Naive thymus-derived CD8-positive, alpha-beta T cell (primary cell): Measurements from ENCODE around the gene RFX2. TPM values are rescaled to one million over a fixed set of nuclear protein-coding genes. Genes with fewer than 3 reads are reported as not detected.

ENCODE experiments used
- ATAC-seq, 2 donors: fragments of 150-1000 bp; cut with Tn5 transposase in 1 of 2; sonication (Bioruptor Pico), chemical (Tn5 transposase) in 1 of 2; 1 replicate in 1 of 2; 2 replicates in 1 of 2; pipeline ENCODE4 v1.10.0; 2021; ENCODE audit warnings: mild to moderate bottlenecking in 2 of 2, moderate library complexity in 2 of 2
- POLR2A ChIA-PET: fragments of 350-600 bp; sonication (Branson Sonifier 250); formaldehyde crosslinking; loops from one replicate; lab custom pipeline; 2021; ENCODE audit warnings: antibody characterized with exemption; lab: Charles Lee
- DNase-seq, 10 donors: peaks; one replicate each; pipeline versions ENCODE4 v3.0.0 to v3.0.0-alpha.2; 2020 to 2022
- H3K27ac Mint-ChIP-seq, 10 donors: one replicate each; pipeline ENCODE4 v1.8.0; 2020 to 2022; ENCODE audit warnings: mild to moderate bottlenecking in 10 of 10, mixed read lengths in 10 of 10, moderate library complexity in 4 of 10, inconsistent platforms in 1 of 10
- H3K27me3 Mint-ChIP-seq, 5 donors: one replicate each; pipeline ENCODE4 v1.8.0; 2021 to 2022; ENCODE audit warnings: mixed read lengths in 5 of 5
- H3K36me3 Mint-ChIP-seq, 3 donors: one replicate each; pipeline ENCODE4 v1.8.0; 2020 to 2022; ENCODE audit warnings: mixed read lengths in 3 of 3, mild to moderate bottlenecking in 2 of 3, inconsistent platforms in 1 of 3
- H3K4me1 Mint-ChIP-seq, 4 donors: one replicate each; pipeline ENCODE4 v1.8.0; 2021 to 2022; ENCODE audit warnings: mixed read lengths in 4 of 4
- H3K4me3 Mint-ChIP-seq, 10 donors: one replicate each; pipeline ENCODE4 v1.8.0; 2020 to 2022; ENCODE audit warnings: mild to moderate bottlenecking in 10 of 10, mixed read lengths in 10 of 10, moderate library complexity in 6 of 10, inconsistent platforms in 1 of 10
- H3K9me3 Mint-ChIP-seq, 9 donors: one replicate each; pipeline ENCODE4 v1.8.0; 2020 to 2022; ENCODE audit warnings: mixed read lengths in 9 of 9, mild to moderate bottlenecking in 3 of 9, inconsistent platforms in 1 of 9, moderate library complexity in 1 of 9
- polyA plus RNA-seq, 3 donors: library from polyadenylated mRNA; unstranded; fragments of 300-500 nt; fragmentation: Illumina TruSeq; gene quantifications; one replicate each; pipeline ENCODE4 v1.2.3, GENCODE V29; 2021
- total RNA-seq, 8 experiments: library from RNA in 2 of 8; stranded (reverse) in 2 of 8; gene quantifications; one replicate each; pipeline ENCODE4 v1.2.3 and lab custom pipeline; 2021 to 2026

The RFX2 gene
- total and polyA plus RNA-seq, 5 experiments from 2014 or later: 4.0 to 10.4 (median 5.9) TPM

- Mint-ChIP-seq H3K27ac (peak overlapping the region; percentile 79 to 100 (median 93)), H3K4me1 (peaks cover 45 to 97% (median 91%) of the 10 kb centered on the region in 4 donors), H3K4me3 (peak overlapping the region in 8 of 10 donors; percentile 0 to 82 (median 68)), H3K27me3 (no peaks in the 10 kb centered on the region), H3K36me3 (peaks cover 0 to 8% (median 0%) of the 10 kb centered on the region in 3 donors), H3K9me3 (no peaks in the 10 kb centered on the region)
- ATAC-seq (no peak), DNase-seq (no peak)
- POLR2A ChIA-PET: interaction anchor here (1.6 kb wide), 1 partner anchor 11 kb away, joined by 5 read pairs; no protein-coding TSS in a partner anchor
Observed at GRCh38 chr19:5958074-5958850, 152.0 kb downstream of the RFX2 start.

- Mint-ChIP-seq H3K36me3 (peaks cover 0 to 8% (median 0%) of the 10 kb centered on the region in 3 donors), H3K27ac (peak overlapping the region in 9 of 10 donors; percentile 55 to 100 (median 72)), H3K27me3 (no peaks in the 10 kb centered on the region), H3K4me1 (peaks cover 45 to 97% (median 91%) of the 10 kb centered on the region in 4 donors), H3K4me3 (peak overlapping the region in 3 of 10 donors; percentile 22 to 48 (median 22)), H3K9me3 (no peaks in the 10 kb centered on the region)
- ATAC-seq (no peak), DNase-seq (no peak)
- POLR2A ChIA-PET: interaction anchor here (1.6 kb wide), 1 partner anchor 10 kb away, joined by 5 read pairs; no protein-coding TSS in a partner anchor
Observed at GRCh38 chr19:5957170-5957569, 153.1 kb downstream of the RFX2 start.

GRCh38 chr19:5956728-5957127 is 153.6 kb downstream of the RFX2 start:
- H3K27me3 Mint-ChIP-seq: no peaks in the 10 kb centered on the region
- peaks cover 0 to 8% (median 0%) of the 10 kb centered on the region in 3 donors for H3K36me3 Mint-ChIP-seq
- DNase-seq (no peak), ATAC-seq (no peak)
- no peaks in the 10 kb centered on the region for H3K9me3 Mint-ChIP-seq
- H3K4me3 Mint-ChIP-seq: peak overlapping the region in 1 of 10 donors; percentile 48
- H3K4me1 Mint-ChIP-seq: peaks cover 42 to 97% (median 91%) of the 10 kb centered on the region in 4 donors
- peak overlapping the region in 8 of 10 donors; percentile 52 to 100 (median 76) for H3K27ac Mint-ChIP-seq
- POLR2A ChIA-PET: interaction anchor here (1.6 kb wide), 1 partner anchor 9 kb away, joined by 5 read pairs; no protein-coding TSS in a partner anchor

- H3K4me3 Mint-ChIP-seq: peak overlapping the region in 2 of 10 donors; percentile 12 to 14
Observed at GRCh38 chr19:5956323-5956722, 154.0 kb downstream of the RFX2 start.

GRCh38 chr19:5955636-5955935 is 154.7 kb downstream of the RFX2 start:
- ATAC-seq: no peak
- POLR2A ChIA-PET: interaction anchor here (3.6 kb wide), 1 partner anchor 12 kb away, joined by 8 read pairs; no protein-coding TSS in a partner anchor
- Mint-ChIP-seq H3K9me3 (no peaks in the 10 kb centered on the region), H3K4me3 (no peak overlapping the region), H3K36me3 (peaks cover 0 to 8% (median 0%) of the 10 kb centered on the region in 3 donors), H3K27ac (peak overlapping the region in 6 of 10 donors; percentile 31 to 100 (median 61)), H3K27me3 (no peaks in the 10 kb centered on the region), H3K4me1 (peaks cover 50 to 97% (median 91%) of the 10 kb centered on the region in 4 donors)
- DNase-seq: no peak

More at GRCh38 chr19:5956323-5956722, 154.0 kb downstream of the RFX2 start:
- no peaks in the 10 kb centered on the region for H3K27me3 Mint-ChIP-seq
- DNase-seq (no peak), ATAC-seq (no peak)
- H3K9me3 Mint-ChIP-seq: no peaks in the 10 kb centered on the region
- peaks cover 45 to 97% (median 91%) of the 10 kb centered on the region in 4 donors for H3K4me1 Mint-ChIP-seq
- H3K27ac Mint-ChIP-seq: peak overlapping the region in 9 of 10 donors; percentile 52 to 100 (median 66)
- H3K36me3 Mint-ChIP-seq: peaks cover 0 to 8% (median 0%) of the 10 kb centered on the region in 3 donors
- POLR2A ChIA-PET: no interaction called here

GRCh38 chr19:5954293-5954692 is 156.0 kb downstream of the RFX2 start:
- Mint-ChIP-seq H3K9me3 (no peaks in the 10 kb centered on the region), H3K4me1 (peaks cover 55 to 97% (median 91%) of the 10 kb centered on the region in 4 donors), H3K27me3 (no peaks in the 10 kb centered on the region), H3K27ac (peak overlapping the region; percentile 0 to 100 (median 90)), H3K36me3 (peaks cover 0 to 8% (median 0%) of the 10 kb centered on the region in 3 donors), H3K4me3 (peak overlapping the region; percentile 36 to 82 (median 64))
- POLR2A ChIA-PET: interaction anchor here (0.7 to 7.8 kb wide), 4 partner anchors 7 to 50 kb away, joined by 3 to 81 read pairs (median 6); partner anchors contain the start of gene VMAC
- ATAC-seq: no peak
- DNase-seq: no peak

GRCh38 chr19:5953680-5954213 is 156.6 kb downstream of the RFX2 start:
- ATAC-seq (peak; percentile 13 to 38), DNase-seq (peak in 1 of 10 donors; percentile 37)
- H3K9me3 Mint-ChIP-seq: no peaks in the 10 kb centered on the region
- peaks cover 55 to 97% (median 91%) of the 10 kb centered on the region in 4 donors for H3K4me1 Mint-ChIP-seq
- peak overlapping the region; percentile 43 to 82 (median 64) for H3K4me3 Mint-ChIP-seq
- peaks cover 0 to 8% (median 0%) of the 10 kb centered on the region in 3 donors for H3K36me3 Mint-ChIP-seq
- peak overlapping the region; percentile 84 to 100 (median 90) for H3K27ac Mint-ChIP-seq
- H3K27me3 Mint-ChIP-seq: no peaks in the 10 kb centered on the region
- POLR2A ChIA-PET: interaction anchor here (0.7 to 7.8 kb wide), 6 partner anchors 8 to 50 kb away, joined by 3 to 81 read pairs (median 3); partner anchors contain the start of genes NDUFA11 and VMAC

GRCh38 chr19:5953030-5953589 is 157.2 kb downstream of the RFX2 start:
- H3K27ac Mint-ChIP-seq: peak overlapping the region; percentile 84 to 100 (median 90)
- no peaks in the 10 kb centered on the region for H3K27me3 Mint-ChIP-seq
- peaks cover 0 to 8% (median 0%) of the 10 kb centered on the region in 3 donors for H3K36me3 Mint-ChIP-seq
- peak overlapping the region in 9 of 10 donors; percentile 53 to 82 (median 67) for H3K4me3 Mint-ChIP-seq
- no peaks in the 10 kb centered on the region for H3K9me3 Mint-ChIP-seq
- POLR2A ChIA-PET: interaction anchor here (1.0 to 7.8 kb wide), 6 partner anchors 8 to 50 kb away, joined by 3 to 81 read pairs (median 3); partner anchors contain the start of gene NDUFA11
- H3K4me1 Mint-ChIP-seq: peaks cover 59 to 97% (median 93%) of the 10 kb centered on the region in 4 donors
- no peak for ATAC-seq
- DNase-seq: no peak

- POLR2A ChIA-PET: interaction anchor here (0.9 to 7.8 kb wide), 10 partner anchors 9 to 49 kb away, joined by 3 to 81 read pairs (median 6); partner anchors contain the start of genes NDUFA11, RANBP3 and VMAC
- Mint-ChIP-seq H3K27me3 (no peaks in the 10 kb centered on the region), H3K9me3 (no peaks in the 10 kb centered on the region), H3K4me1 (peaks cover 61 to 97% (median 93%) of the 10 kb centered on the region in 4 donors), H3K27ac (peak overlapping the region; percentile 84 to 100 (median 92)), H3K4me3 (peak overlapping the region in 9 of 10 donors; percentile 53 to 82 (median 62)), H3K36me3 (peaks cover 0 to 6% (median 0%) of the 10 kb centered on the region in 3 donors)
- DNase-seq: no peak
- no peak for ATAC-seq
Observed at GRCh38 chr19:5952193-5953029, 157.9 kb downstream of the RFX2 start.

- DNase-seq: no peak
- Mint-ChIP-seq H3K4me3 (peak overlapping the region in 8 of 10 donors; percentile 29 to 83 (median 73)), H3K36me3 (peaks cover 0 to 2% (median 0%) of the 10 kb centered on the region in 3 donors), H3K9me3 (no peaks in the 10 kb centered on the region), H3K27ac (peak overlapping the region; percentile 74 to 100 (median 92)), H3K27me3 (no peaks in the 10 kb centered on the region), H3K4me1 (peaks cover 60 to 96% (median 91%) of the 10 kb centered on the region in 4 donors)
- ATAC-seq: no peak
- POLR2A ChIA-PET: interaction anchor here (1.4 to 7.8 kb wide), 5 partner anchors 10 to 47 kb away, joined by 3 to 81 read pairs (median 12); partner anchors contain the start of genes NDUFA11, RANBP3 and VMAC
Observed at GRCh38 chr19:5951338-5951861, 158.9 kb downstream of the RFX2 start.

- POLR2A ChIA-PET: interaction anchor here (1.4 to 7.8 kb wide), 5 partner anchors 11 to 46 kb away, joined by 5 to 81 read pairs (median 12); partner anchors contain the start of genes NDUFA11, RANBP3 and VMAC
- Mint-ChIP-seq H3K9me3 (no peaks in the 10 kb centered on the region), H3K36me3 (peaks cover 0 to 8% (median 0%) of the 10 kb centered on the region in 3 donors), H3K4me1 (peaks cover 63 to 96% (median 92%) of the 10 kb centered on the region in 4 donors), H3K4me3 (peak overlapping the region; percentile 47 to 86 (median 78)), H3K27me3 (no peaks in the 10 kb centered on the region), H3K27ac (peak overlapping the region; percentile 16 to 100 (median 94))
- peak; percentile 29 to 35 for ATAC-seq
- DNase-seq: no peak
Observed at GRCh38 chr19:5950741-5951140, 159.6 kb downstream of the RFX2 start.
